Smooth muscle cell (in vitro differentiated cells): ENCODE data around the gene GFOD1. TPM values are rescaled to one million over a fixed set of nuclear protein-coding genes. Genes with fewer than 3 reads are reported as not detected.
A peak's percentile ranks its signal among the peaks of the same experiment; 100 is the strongest.

ENCODE experiments used
- DNase-seq: peaks from one replicate; lab custom pipeline; 2025; ENCODE audit not compliant: unreplicated experiment; lab: John Stamatoyannopoulos, UW
- H2AFZ ChIP-seq: fragments of 200-600 bp; sonication (generic); 2 replicates; pipeline ENCODE4 v1.6.0; 2016; ENCODE audit warnings: antibody characterized with exemption, low read depth, mild to moderate bottlenecking
- H3F3A ChIP-seq: fragments of 200-600 bp; sonication (generic); 2 replicates; pipeline ENCODE4 v1.6.0; 2017; ENCODE audit warnings: antibody characterized with exemption, low read depth
- H3K27ac ChIP-seq: fragments of 200-600 bp; sonication (generic); 2 replicates; pipeline ENCODE4 v1.5.1; 2016; ENCODE audit warnings: low read depth, mild to moderate bottlenecking
- H3K27me3 ChIP-seq: fragments of 200-600 bp; sonication (generic); 2 replicates; pipeline ENCODE4 v1.6.1; 2016; ENCODE audit warnings: low read depth, mild to moderate bottlenecking
- H3K36me3 ChIP-seq: fragments of 200-600 bp; sonication (generic); 2 replicates; pipeline ENCODE4 v1.5.1; 2016; ENCODE audit warnings: low read depth
- H3K4me1 ChIP-seq: fragments of 200-600 bp; sonication (generic); 2 replicates; pipeline ENCODE4 v1.5.1; 2016; ENCODE audit warnings: low read depth
- H3K4me2 ChIP-seq: fragments of 200-600 bp; sonication (generic); 2 replicates; pipeline ENCODE4 v1.6.0; 2016; ENCODE audit warnings: mild to moderate bottlenecking
- H3K4me3 ChIP-seq: fragments of 200-600 bp; sonication (generic); 2 replicates; pipeline ENCODE4 v1.5.1; 2016; ENCODE audit warnings: mild to moderate bottlenecking
- H3K79me2 ChIP-seq: fragments of 200-600 bp; sonication (generic); 2 replicates; pipeline ENCODE4 v1.6.0; 2016; ENCODE audit warnings: low read depth, mild to moderate bottlenecking
- H3K9ac ChIP-seq: fragments of 200-600 bp; sonication (generic); 2 replicates; pipeline ENCODE4 v1.6.0; 2016; ENCODE audit warnings: low read depth
- H3K9me3 ChIP-seq: fragments of 200-600 bp; sonication (generic); replicated peaks from 2 replicates; pipeline ENCODE4 v1.5.1; 2016; ENCODE audit warnings: low read depth
- H4K20me1 ChIP-seq: fragments of 200-600 bp; sonication (generic); 2 replicates; pipeline ENCODE4 v1.6.0; 2016; ENCODE audit warnings: low read depth
- CTCF ChIP-seq: fragments of 200-600 bp; sonication (generic); IDR thresholded peaks from 2 replicates; pipeline ENCODE4 v1.5.1; 2017; ENCODE audit warnings: borderline replicate concordance, mild to moderate bottlenecking, antibody characterized with exemption; ENCODE audit not compliant: insufficient read depth, poor library complexity, severe bottlenecking
- WGBS: methylation state at CpG from one replicate; pipeline ENCODE4 v1.1.7; 2016; ENCODE audit warnings: low lambda C conversion rate; 5-methylcytosine and 5-hydroxymethylcytosine counted together
- polyA plus RNA-seq: library from polyadenylated mRNA; unstranded; fragments of >200 nt; fragmentation: Nextera tagmentation; extraction: Ambion mirVana; gene quantifications from 2 replicates; pipeline ENCODE4 v1.2.1, GENCODE V29; 2016
- total RNA-seq: library from RNA; depleted of rRNA; stranded (reverse); fragments of >200 nt; gene quantifications from 2 replicates; pipeline ENCODE4 v1.2.3, GENCODE V29; 2014

Gene GFOD1
- total and polyA plus RNA-seq, 2 experiments from 2014 or later, result 9.6 to 14.0 TPM

- no peaks in the 10 kb centered on the region for H3K27me3 ChIP-seq
- H3F3A ChIP-seq, result peaks cover 9% of the 10 kb centered on the region
- WGBS, result 99% methylated on average over 3 of the region's 3 CpGs
- no peak overlapping the region for H3K4me2 ChIP-seq
- H3K4me3 ChIP-seq, result no peak overlapping the region
- H3K79me2 ChIP-seq, result peaks cover 8% of the 10 kb centered on the region
- no peak overlapping the region for H3K27ac ChIP-seq
- peaks cover 7% of the 10 kb centered on the region for H3K4me1 ChIP-seq
- H3K9ac ChIP-seq, result no peak overlapping the region
- no peak for DNase-seq
- no peak for TF ChIP-seq CTCF
- no peak overlapping the region for H2AFZ ChIP-seq
- no peaks in the 10 kb centered on the region for H3K36me3 ChIP-seq
- no peaks in the 10 kb centered on the region for H3K9me3 ChIP-seq
- H4K20me1 ChIP-seq, result no peaks in the 10 kb centered on the region
Measured at GRCh38 chr6:13490402-13490801, 3.0 kb upstream of the GFOD1 start.

GRCh38 chr6:13488896-13489237 lies 1.5 kb upstream of the GFOD1 start:
- Histone ChIP-seq H3K27ac (no peak overlapping the region), H3K4me1 (peaks cover 19% of the 10 kb centered on the region), H4K20me1 (peaks cover 2% of the 10 kb centered on the region), H3K36me3 (no peaks in the 10 kb centered on the region), H3K9ac (no peak overlapping the region), H3K9me3 (no peaks in the 10 kb centered on the region), H3K79me2 (peaks cover 24% of the 10 kb centered on the region), H3K27me3 (no peaks in the 10 kb centered on the region), H3F3A (peaks cover 9% of the 10 kb centered on the region), H3K4me3 (no peak overlapping the region), H2AFZ (no peak overlapping the region), H3K4me2 (no peak overlapping the region)
- DNase-seq, result no peak
- 91% methylated on average over 8 of the region's 8 CpGs for WGBS
- no peak for TF ChIP-seq CTCF

GRCh38 chr6:13488015-13488895 lies 855 bp upstream of the GFOD1 start:
- H3K4me2 ChIP-seq, result peak overlapping the region; percentile 91
- H3K9me3 ChIP-seq, result no peaks in the 10 kb centered on the region
- H3K4me3 ChIP-seq, result peak overlapping the region; percentile 86
- H3K9ac ChIP-seq, result peak overlapping the region; percentile 44
- no peaks in the 10 kb centered on the region for H3K27me3 ChIP-seq
- peaks cover 30% of the 10 kb centered on the region for H3K79me2 ChIP-seq
- peak overlapping the region; percentile 81 for H2AFZ ChIP-seq
- peak; percentile 31 for DNase-seq
- H4K20me1 ChIP-seq, result peaks cover 2% of the 10 kb centered on the region
- H3K36me3 ChIP-seq, result no peaks in the 10 kb centered on the region
- WGBS, result 26% methylated on average over 37 of the region's 57 CpGs
- H3K4me1 ChIP-seq, result peaks cover 17% of the 10 kb centered on the region
- no peak for TF ChIP-seq CTCF
- H3K27ac ChIP-seq, result peak overlapping the region; percentile 41
- peaks cover 9% of the 10 kb centered on the region for H3F3A ChIP-seq
